Esophagus squamous epithelium (tissue), 5 donors: ENCODE measurements around the gene ATP2B2. TPM values are rescaled to one million over a fixed set of nuclear protein-coding genes. Genes with fewer than 3 reads are reported as not detected.

ENCODE experiments used
- DNase-seq: peaks from one replicate; lab custom pipeline; 2025; lab: John Stamatoyannopoulos, UW
- H3K27ac ChIP-seq, 4 donors: fragments of 200-600 bp; sonication (generic); one replicate each; pipeline ENCODE4 v1.5.1; 2016 to 2019; ENCODE audit warnings: mild to moderate bottlenecking in 1 of 4
- H3K27me3 ChIP-seq, 4 donors: fragments of 200-600 bp; sonication (generic); 1 replicate in 3 of 4; 2 replicates in 1 of 4; pipeline versions ENCODE4 v1.5.1 to v1.6.0; 2017 to 2021; ENCODE audit warnings: antibody characterized with exemption in 1 of 4
- H3K36me3 ChIP-seq, 3 donors: fragments of 200-600 bp; sonication (generic); one replicate each; pipeline ENCODE4 v1.5.1; 2016 to 2019
- H3K4me1 ChIP-seq, 3 donors: fragments of 200-600 bp; sonication (generic); one replicate each; pipeline ENCODE4 v1.5.1; 2017 to 2019
- H3K4me3 ChIP-seq, 4 donors: fragments of 200-600 bp; sonication (generic); 1 replicate in 3 of 4; 2 replicates in 1 of 4; pipeline ENCODE4 v1.5.1; 2016 to 2019; ENCODE audit warnings: mild to moderate bottlenecking in 2 of 4, moderate library complexity in 1 of 4
- H3K9me3 ChIP-seq, 3 donors: fragments of 200-600 bp; sonication (generic); one replicate each; pipeline ENCODE4 v1.5.1; 2016 to 2019
- POLR2A ChIP-seq, 4 donors: fragments of 450-650 bp; IDR thresholded peaks; one replicate each; pipeline ENCODE4 v1.6.1; 2017; ENCODE audit warnings: antibody characterized with exemption in 4 of 4, mild to moderate bottlenecking in 4 of 4, moderate library complexity in 3 of 4
- WGBS, 2 donors: methylation state at CpG; one replicate each; pipeline ENCODE4 v1.1.5; 2018; 5-methylcytosine and 5-hydroxymethylcytosine counted together
- intact Hi-C: fragments of 100-400 bp; cut with DNase I; formaldehyde crosslinking; loops from one replicate; pipeline ENCODE4 v1.15.0; 2022
- total RNA-seq, 4 donors: library from RNA; depleted of rRNA; stranded (reverse); fragments of >200 nt; gene quantifications; one replicate each; pipeline ENCODE4 v1.1.0, GENCODE V29; 2016
- TF ChIP-seq, protein P1 (sequence below), 6 experiments: fragments of 450-650 bp in 4 of 6; fragments of 200-600 bp in 2 of 6; sonication (generic) in 2 of 6; IDR thresholded peaks; one replicate each; pipeline ENCODE4 v1.5.1; 2016 to 2019; ENCODE audit warnings: antibody characterized with exemption in 6 of 6, mild to moderate bottlenecking in 4 of 6, moderate library complexity in 4 of 6
- donor health status: DM: yes; HTN: yes; CAD: no.

ATP2B2 gene
- total RNA-seq, 4 donors from 2014 or later: 0.31 to 0.57 (median 0.42) TPM

DNA sequence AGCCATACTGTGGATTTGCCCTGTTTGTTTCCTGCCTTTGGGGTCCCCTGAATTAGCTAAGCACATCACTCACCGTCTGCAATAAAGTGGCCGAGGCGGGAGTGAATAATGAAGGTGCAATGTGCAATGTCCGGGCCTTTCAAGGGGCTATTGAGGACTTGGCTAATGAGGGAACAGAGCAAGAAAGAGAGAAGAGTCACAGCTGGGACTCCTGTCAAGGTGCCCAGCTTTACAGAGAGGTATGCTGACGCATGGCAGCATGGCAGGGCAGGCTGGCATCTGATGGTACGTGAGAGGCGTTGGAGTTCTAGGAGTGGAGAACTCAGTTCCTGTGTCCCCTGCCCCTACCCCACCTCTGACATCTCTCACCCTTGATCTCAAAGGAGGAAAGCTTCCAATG lies 13.8 kb upstream of the ATP2B2 start:
- DNase-seq: no peak
- 87 to 92% methylated on average over 7 of the region's 7 CpGs for WGBS, 2 donors

DNA sequence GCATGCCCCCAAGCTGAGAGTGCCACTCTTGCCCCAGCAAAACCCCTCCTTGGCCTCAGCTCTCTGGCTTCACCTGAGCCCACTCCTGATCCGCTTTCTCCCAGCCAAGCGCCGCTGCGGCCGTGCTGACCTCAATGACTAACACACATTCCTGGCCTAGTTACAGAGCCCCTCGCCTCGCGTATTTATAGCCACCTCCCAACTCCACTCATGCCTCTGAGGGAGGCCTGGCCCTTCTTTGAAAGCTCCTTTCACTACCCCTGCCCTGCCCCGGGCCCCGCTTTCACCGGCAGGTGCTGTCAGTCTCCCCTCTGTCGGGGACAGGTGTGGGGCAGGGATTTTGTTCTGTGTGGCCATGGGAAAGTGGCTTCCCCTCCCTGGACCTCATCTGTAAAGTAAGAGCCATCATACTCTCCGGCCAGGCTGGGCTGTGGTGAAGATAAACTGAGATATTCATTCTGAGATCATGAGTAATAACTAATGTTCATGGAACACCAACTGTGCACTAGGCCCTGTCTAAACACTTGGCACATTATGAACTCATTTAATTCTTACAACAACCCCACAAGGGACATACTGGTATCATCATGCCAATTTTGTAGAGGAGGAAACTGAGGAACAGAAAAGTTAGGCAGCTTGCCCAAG lies 13.2 kb upstream of the ATP2B2 start:
- H3K27me3 ChIP-seq: peaks cover 0 to 49% (median 0%) of the 10 kb centered on the region in 4 donors
- H3K36me3 ChIP-seq: no peaks in the 10 kb centered on the region
- intact Hi-C loops: no loop called here
- no peak for DNase-seq
- 76 to 79% methylated on average over 8 to 9 of the region's 13 CpGs for WGBS, 2 donors
- H3K9me3 ChIP-seq: no peaks in the 10 kb centered on the region
- no peak for TF ChIP-seq POLR2A (IDR thresholded peaks at IDR 0.05)
- TF ChIP-seq, protein P1, sequence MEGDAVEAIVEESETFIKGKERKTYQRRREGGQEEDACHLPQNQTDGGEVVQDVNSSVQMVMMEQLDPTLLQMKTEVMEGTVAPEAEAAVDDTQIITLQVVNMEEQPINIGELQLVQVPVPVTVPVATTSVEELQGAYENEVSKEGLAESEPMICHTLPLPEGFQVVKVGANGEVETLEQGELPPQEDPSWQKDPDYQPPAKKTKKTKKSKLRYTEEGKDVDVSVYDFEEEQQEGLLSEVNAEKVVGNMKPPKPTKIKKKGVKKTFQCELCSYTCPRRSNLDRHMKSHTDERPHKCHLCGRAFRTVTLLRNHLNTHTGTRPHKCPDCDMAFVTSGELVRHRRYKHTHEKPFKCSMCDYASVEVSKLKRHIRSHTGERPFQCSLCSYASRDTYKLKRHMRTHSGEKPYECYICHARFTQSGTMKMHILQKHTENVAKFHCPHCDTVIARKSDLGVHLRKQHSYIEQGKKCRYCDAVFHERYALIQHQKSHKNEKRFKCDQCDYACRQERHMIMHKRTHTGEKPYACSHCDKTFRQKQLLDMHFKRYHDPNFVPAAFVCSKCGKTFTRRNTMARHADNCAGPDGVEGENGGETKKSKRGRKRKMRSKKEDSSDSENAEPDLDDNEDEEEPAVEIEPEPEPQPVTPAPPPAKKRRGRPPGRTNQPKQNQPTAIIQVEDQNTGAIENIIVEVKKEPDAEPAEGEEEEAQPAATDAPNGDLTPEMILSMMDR (IDR thresholded peaks at IDR 0.05): no peak
- no peak overlapping the region for H3K27ac ChIP-seq
- no peak overlapping the region for H3K4me3 ChIP-seq
- peaks cover 0 to 10% (median 0%) of the 10 kb centered on the region in 3 donors for H3K4me1 ChIP-seq

More for the DNA sequence above, 13.8 kb upstream of the ATP2B2 start:
- Histone ChIP-seq H3K36me3 (no peaks in the 10 kb centered on the region), H3K27ac (no peak overlapping the region), H3K27me3 (peaks cover 0 to 53% (median 0%) of the 10 kb centered on the region in 4 donors), H3K4me1 (peaks cover 0 to 4% (median 0%) of the 10 kb centered on the region in 3 donors), H3K4me3 (no peak overlapping the region), H3K9me3 (no peaks in the 10 kb centered on the region)
- TF ChIP-seq, protein P1 (IDR thresholded peaks at IDR 0.05): no peak
- TF ChIP-seq POLR2A (IDR thresholded peaks at IDR 0.05): no peak
- intact Hi-C loops: no loop called here

DNA sequence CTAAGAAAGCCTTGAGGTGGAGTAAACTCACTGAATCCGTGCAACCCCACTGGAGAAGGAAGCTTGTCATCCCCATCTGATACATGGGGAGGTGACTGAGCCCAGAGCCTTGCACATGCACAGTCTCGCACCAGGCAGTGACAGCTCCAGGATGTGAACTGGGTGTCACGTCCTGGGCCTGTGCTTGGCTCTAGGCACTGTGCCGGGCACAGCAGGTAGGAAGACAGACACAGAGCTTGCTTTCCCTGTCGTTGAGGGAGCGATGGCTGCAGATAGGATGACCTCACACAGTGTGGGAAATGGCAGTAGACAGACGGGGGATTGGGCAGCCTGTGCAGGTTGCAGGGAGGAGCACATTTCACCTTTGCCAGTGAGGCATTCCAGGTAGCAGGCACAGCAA lies 12.2 kb upstream of the ATP2B2 start:
- no peak for DNase-seq
- no peak overlapping the region for H3K27ac ChIP-seq
- H3K4me3 ChIP-seq: no peak overlapping the region
- H3K9me3 ChIP-seq: no peaks in the 10 kb centered on the region
- H3K36me3 ChIP-seq: no peaks in the 10 kb centered on the region
- H3K27me3 ChIP-seq: peaks cover 0 to 43% (median 0%) of the 10 kb centered on the region in 4 donors
- WGBS, 2 donors: 37% methylated on average over 2 of the region's 7 CpGs; no CpG with 5 or more reads in 1 of the 2 donors
- TF ChIP-seq, protein P1 (IDR thresholded peaks at IDR 0.05): no peak
- TF ChIP-seq POLR2A (IDR thresholded peaks at IDR 0.05): no peak
- intact Hi-C loops: no loop called here
- peaks cover 0 to 13% (median 0%) of the 10 kb centered on the region in 3 donors for H3K4me1 ChIP-seq

DNA sequence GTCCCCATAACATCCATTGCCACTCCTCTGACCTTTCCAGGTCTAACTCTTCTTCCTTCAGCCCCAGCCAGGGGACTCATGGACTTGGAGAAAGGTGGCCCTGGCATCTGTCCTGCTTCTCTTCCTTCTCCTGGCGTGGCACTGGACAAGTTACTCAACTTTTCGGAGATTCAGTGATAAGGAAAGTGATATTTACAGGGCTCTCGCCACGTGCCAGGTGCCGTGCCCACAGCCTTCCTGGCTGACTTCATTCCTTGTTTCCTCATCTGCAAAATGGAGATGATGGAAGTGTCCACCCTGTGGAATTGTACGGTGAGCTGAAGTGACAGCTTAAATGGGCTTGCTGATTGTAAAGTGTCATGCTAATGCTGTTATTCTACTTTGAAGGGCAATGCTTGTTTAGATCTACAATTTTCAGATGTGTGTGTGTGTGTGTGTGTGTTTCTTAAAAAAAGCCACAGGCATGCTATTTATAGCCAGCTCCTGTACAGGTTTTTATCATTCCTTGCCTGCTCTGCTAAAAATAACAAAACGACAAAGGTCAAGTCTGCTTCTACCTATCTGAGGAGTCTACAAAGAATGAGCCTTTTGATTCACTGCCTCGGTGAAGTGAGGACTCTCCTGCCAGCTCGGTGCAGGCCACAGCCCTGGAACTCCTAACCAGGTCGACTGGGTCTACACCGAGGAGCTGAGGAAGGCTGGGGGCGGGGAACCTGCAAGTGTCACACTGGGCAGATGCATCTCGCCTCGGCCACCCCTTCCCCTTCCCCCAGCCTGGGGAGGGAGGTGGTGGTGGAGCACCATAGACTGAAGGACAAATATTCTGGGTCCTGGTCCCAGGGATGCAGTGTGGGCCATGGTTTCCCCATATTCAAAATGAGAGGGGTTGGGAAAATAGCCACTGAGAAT lies 11.4 kb upstream of the ATP2B2 start:
- Histone ChIP-seq H3K27ac (no peak overlapping the region), H3K36me3 (no peaks in the 10 kb centered on the region), H3K27me3 (peaks cover 0 to 34% (median 0%) of the 10 kb centered on the region in 4 donors), H3K9me3 (no peaks in the 10 kb centered on the region), H3K4me3 (no peak overlapping the region), H3K4me1 (peaks cover 0 to 13% (median 0%) of the 10 kb centered on the region in 3 donors)
- WGBS, 2 donors: 71 to 77% methylated on average over 14 of the region's 14 CpGs
- intact Hi-C loops: no loop called here
- TF ChIP-seq, protein P1 (IDR thresholded peaks at IDR 0.05): no peak
- TF ChIP-seq POLR2A (IDR thresholded peaks at IDR 0.05): no peak
- DNase-seq: no peak
